Measurements from ENCODE around the gene TINAG. TPM values are rescaled to one million over a fixed set of nuclear protein-coding genes. Genes with fewer than 3 reads are reported as not detected.

TINAG gene
- total RNA-seq, 1 experiment from 2014 or later: not detected

DNA sequence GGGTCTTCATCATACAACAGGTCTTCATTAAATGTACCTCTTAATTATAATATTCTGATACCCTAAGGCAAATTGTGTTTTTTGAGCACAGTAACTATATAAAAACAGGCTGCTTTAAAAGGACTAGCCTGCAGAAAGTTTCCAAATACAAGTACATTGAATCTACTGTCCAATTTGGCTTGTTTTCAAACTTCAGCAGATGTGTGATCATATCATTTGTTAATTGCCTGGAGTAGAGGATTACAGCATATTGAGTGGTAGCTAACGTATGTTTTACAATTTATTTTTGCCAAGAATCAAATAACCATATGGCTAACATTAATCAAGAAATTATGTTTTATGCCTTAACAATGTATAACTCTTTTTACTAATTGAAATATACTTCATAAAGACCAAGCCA lies 12.6 kb downstream of the TINAG start:
- Histone ChIP-seq H3K27ac (ENCODE audit: low read depth, low read length) (no peak overlapping the region), H2AFZ (ENCODE audit: low read depth, low read length, poor library complexity, severe bottlenecking) (no peak overlapping the region), H4K20me1 (ENCODE audit: insufficient read depth) (no peaks in the 10 kb centered on the region), H3K27me3 (ENCODE audit: insufficient read depth, low read length) (no peaks in the 10 kb centered on the region), H3K9ac (ENCODE audit: low read length) (no peak overlapping the region), H3K9me3 (ENCODE audit: control insufficient read depth in 1 of 2, insufficient read depth in 1 of 2, low read depth in 1 of 2, low read length in 2 of 2) (no peaks in the 10 kb centered on the region), H3K4me3 (replicated peaks in 1 of 2; ENCODE audit: low read depth in 1 of 2, low read length in 2 of 2) (no peak overlapping the region), H3K4me2 (ENCODE audit: low read length) (no peak overlapping the region), H3K36me3 (ENCODE audit: control insufficient read depth in 1 of 2, insufficient read depth in 2 of 2, low read length in 2 of 2) (no peaks in the 10 kb centered on the region), H3K4me1 (ENCODE audit: control insufficient read depth in 1 of 2, insufficient read depth in 2 of 2, low read length in 2 of 2) (no peaks in the 10 kb centered on the region), H3K9me2 (ENCODE audit: insufficient read depth) (0 out of 2 replicates have a peak, but pooled peaks cover 3% of the 10 kb centered on the region), H3K79me2 (ENCODE audit: insufficient read depth, low read length) (no peaks in the 10 kb centered on the region)
- ChIA-PET RAD21 (ENCODE audit: low non-redundant PET in 1 of 2, low total read pairs in 2 of 2, uncharacterized antibody in 2 of 2, unreplicated experiment in 2 of 2) (no interaction called here), CTCF (no interaction called here), POLR2A (no interaction called here)
- BruUV-seq (replicated peaks): no TSS peak
- intact Hi-C loops (cut with micrococcal nuclease): no loop called here
- TF ChIP-seq POLR2A (IDR thresholded peaks at IDR 0.05; ENCODE audit: borderline replicate concordance, extremely low read depth, insufficient read depth, insufficient read length) (no peak), ZNF274 (IDR thresholded peaks at IDR 0.05; ENCODE audit: low read depth, low read length) (no peak), POLR2AphosphoS5 (IDR thresholded peaks at IDR 0.05; ENCODE audit: low read depth, low read length) (no peak), JUND (IDR thresholded peaks at IDR 0.05) (no peak), SRF (IDR thresholded peaks at IDR 0.05; ENCODE audit: low read depth) (no peak), MAX (IDR thresholded peaks at IDR 0.05) (no peak), EZH2 (IDR thresholded peaks at IDR 0.05) (no peak), RAD21 (IDR thresholded peaks at IDR 0.05; ENCODE audit: low read depth) (no peak), CEBPB (IDR thresholded peaks at IDR 0.05; ENCODE audit: low read depth) (no peak)
- TF ChIP-seq, protein P1, sequence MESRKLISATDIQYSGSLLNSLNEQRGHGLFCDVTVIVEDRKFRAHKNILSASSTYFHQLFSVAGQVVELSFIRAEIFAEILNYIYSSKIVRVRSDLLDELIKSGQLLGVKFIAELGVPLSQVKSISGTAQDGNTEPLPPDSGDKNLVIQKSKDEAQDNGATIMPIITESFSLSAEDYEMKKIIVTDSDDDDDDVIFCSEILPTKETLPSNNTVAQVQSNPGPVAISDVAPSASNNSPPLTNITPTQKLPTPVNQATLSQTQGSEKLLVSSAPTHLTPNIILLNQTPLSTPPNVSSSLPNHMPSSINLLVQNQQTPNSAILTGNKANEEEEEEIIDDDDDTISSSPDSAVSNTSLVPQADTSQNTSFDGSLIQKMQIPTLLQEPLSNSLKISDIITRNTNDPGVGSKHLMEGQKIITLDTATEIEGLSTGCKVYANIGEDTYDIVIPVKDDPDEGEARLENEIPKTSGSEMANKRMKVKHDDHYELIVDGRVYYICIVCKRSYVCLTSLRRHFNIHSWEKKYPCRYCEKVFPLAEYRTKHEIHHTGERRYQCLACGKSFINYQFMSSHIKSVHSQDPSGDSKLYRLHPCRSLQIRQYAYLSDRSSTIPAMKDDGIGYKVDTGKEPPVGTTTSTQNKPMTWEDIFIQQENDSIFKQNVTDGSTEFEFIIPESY (IDR thresholded peaks at IDR 0.05; ENCODE audit: extremely low read depth, insufficient replicate concordance, low read length): no peak
- TF ChIP-seq, protein P2, sequence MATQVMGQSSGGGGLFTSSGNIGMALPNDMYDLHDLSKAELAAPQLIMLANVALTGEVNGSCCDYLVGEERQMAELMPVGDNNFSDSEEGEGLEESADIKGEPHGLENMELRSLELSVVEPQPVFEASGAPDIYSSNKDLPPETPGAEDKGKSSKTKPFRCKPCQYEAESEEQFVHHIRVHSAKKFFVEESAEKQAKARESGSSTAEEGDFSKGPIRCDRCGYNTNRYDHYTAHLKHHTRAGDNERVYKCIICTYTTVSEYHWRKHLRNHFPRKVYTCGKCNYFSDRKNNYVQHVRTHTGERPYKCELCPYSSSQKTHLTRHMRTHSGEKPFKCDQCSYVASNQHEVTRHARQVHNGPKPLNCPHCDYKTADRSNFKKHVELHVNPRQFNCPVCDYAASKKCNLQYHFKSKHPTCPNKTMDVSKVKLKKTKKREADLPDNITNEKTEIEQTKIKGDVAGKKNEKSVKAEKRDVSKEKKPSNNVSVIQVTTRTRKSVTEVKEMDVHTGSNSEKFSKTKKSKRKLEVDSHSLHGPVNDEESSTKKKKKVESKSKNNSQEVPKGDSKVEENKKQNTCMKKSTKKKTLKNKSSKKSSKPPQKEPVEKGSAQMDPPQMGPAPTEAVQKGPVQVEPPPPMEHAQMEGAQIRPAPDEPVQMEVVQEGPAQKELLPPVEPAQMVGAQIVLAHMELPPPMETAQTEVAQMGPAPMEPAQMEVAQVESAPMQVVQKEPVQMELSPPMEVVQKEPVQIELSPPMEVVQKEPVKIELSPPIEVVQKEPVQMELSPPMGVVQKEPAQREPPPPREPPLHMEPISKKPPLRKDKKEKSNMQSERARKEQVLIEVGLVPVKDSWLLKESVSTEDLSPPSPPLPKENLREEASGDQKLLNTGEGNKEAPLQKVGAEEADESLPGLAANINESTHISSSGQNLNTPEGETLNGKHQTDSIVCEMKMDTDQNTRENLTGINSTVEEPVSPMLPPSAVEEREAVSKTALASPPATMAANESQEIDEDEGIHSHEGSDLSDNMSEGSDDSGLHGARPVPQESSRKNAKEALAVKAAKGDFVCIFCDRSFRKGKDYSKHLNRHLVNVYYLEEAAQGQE (IDR thresholded peaks at IDR 0.05; ENCODE audit: low read depth): no peak
- DNase-seq (ENCODE audit: low read depth, low spot score) (no peak), ATAC-seq (no peak)

Data from HCT116 (cell line).